C4-2B (cell line): Measurements from ENCODE around the gene SEC24D.

Source experiments
- H3K27ac ChIP-seq: fragments of 450-650 bp; 2 replicates; pipeline ENCODE4 v1.5.1; 2017
- CTCF ChIP-seq: fragments of 450-650 bp; conservative IDR thresholded peaks from 2 replicates; pipeline ENCODE4 v1.5.1; 2017; ENCODE audit warnings: mild to moderate bottlenecking
- ZFX ChIP-seq: fragments of 450-650 bp; IDR thresholded peaks from 2 replicates; pipeline ENCODE4 v1.6.1; 2017

The SEC24D gene

DNA sequence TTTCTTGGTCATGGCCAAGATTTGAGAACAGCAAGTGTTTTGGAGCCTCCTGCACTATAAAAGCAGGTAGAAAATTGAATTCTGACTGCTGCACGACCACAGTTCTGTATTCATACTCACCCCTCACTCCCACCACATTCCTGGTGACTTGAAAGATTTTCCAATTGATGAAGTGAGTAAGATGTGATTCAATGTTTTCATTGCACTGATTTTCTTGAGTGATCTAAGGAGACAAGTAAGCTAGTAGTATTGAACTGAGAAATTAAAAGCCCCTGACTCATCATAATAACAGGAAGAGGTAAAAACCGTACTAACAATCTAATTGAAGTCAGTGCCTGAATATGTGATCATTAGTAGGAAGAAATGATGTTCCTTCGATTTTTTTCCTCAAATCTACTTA is 6.1 kb upstream of the SEC24D start:
- no peak overlapping the region for H3K27ac ChIP-seq
- no peak for TF ChIP-seq CTCF
- TF ChIP-seq ZFX, result no peak

- H3K27ac ChIP-seq, result no peak overlapping the region
- TF ChIP-seq ZFX, result no peak
- TF ChIP-seq CTCF, result no peak
Observed at GRCh38 chr4:118839221-118839927, 3.4 kb upstream of the SEC24D start.

GRCh38 chr4:118837121-118837507 is 1.2 kb upstream of the SEC24D start:
- H3K27ac ChIP-seq, result peak overlapping the region; percentile 88; the same call in 1 of the 2 replicates
- TF ChIP-seq ZFX (no peak), CTCF (no peak)

- TF ChIP-seq ZFX (no peak), CTCF (0 out of 2 replicates have a peak, but pooled peaks have one; percentile 2)
- H3K27ac ChIP-seq, result peak overlapping the region; percentile 88
Observed at GRCh38 chr4:118836301-118837120, 585 bp upstream of the SEC24D start.

GRCh38 chr4:118834960-118835569 is 861 bp downstream of the SEC24D start:
- TF ChIP-seq ZFX (no peak), CTCF (no peak)

DNA sequence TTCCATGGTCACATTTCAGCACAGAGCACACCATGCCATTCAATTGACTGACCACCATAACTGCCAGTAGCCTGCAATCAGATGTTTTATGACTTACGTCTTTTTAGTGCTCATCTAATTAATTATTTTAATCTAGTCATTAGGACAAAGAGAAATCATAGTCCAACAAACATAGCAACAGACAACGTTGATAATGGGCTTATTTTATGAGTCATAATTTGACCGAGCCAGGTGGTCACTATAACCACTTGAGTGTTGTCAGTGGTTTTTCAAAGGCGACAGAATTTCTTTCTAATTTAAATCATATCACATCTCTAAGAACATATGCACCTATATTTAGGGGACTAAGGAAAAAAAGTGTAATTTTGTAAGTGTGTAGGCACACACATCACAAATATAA is 1.9 kb downstream of the SEC24D start:
- TF ChIP-seq ZFX (no peak), CTCF (no peak)
- no peak overlapping the region for H3K27ac ChIP-seq

More at GRCh38 chr4:118834960-118835569, 861 bp downstream of the SEC24D start:
- peak overlapping the region; percentile 88 for H3K27ac ChIP-seq
